Loucy (cell line): ENCODE measurements around the gene BCL2L15.

ENCODE experiments used
- H2AFZ ChIP-seq: fragments of 200-600 bp; sonication (generic); 2 replicates; pipeline ENCODE4 v1.6.0; 2016; ENCODE audit warnings: antibody characterized with exemption, mild to moderate bottlenecking, low read length, moderate library complexity
- H3F3A ChIP-seq: fragments of 200-600 bp; 2 replicates; pipeline ENCODE4 v1.6.0; 2016; ENCODE audit warnings: antibody characterized with exemption, low read depth, mild to moderate bottlenecking
- H3K27me3 ChIP-seq: fragments of 200-600 bp; sonication (generic); 2 replicates; pipeline ENCODE4 v1.6.1; 2014; ENCODE audit warnings: low read length, mild to moderate bottlenecking; ENCODE audit not compliant: insufficient read depth, poor library complexity, severe bottlenecking
- H3K36me3 ChIP-seq: fragments of 200-600 bp; sonication (generic); 2 replicates; pipeline ENCODE4 v1.6.1; 2016; ENCODE audit warnings: low read length; ENCODE audit not compliant: insufficient read depth
- H3K4me1 ChIP-seq: fragments of 200-600 bp; sonication (generic); 2 replicates; pipeline ENCODE4 v1.5.1; 2014; ENCODE audit warnings: low read length, mild to moderate bottlenecking; ENCODE audit not compliant: insufficient read depth, poor library complexity, severe bottlenecking
- H3K4me2 ChIP-seq: fragments of 200-600 bp; sonication (generic); 2 replicates; pipeline ENCODE4 v1.6.0; 2014; ENCODE audit warnings: antibody characterized with exemption, low read length, low read depth, mild to moderate bottlenecking; ENCODE audit not compliant: poor library complexity, severe bottlenecking
- H3K4me3 ChIP-seq: fragments of 200-600 bp; sonication (generic); 2 replicates; pipeline ENCODE4 v1.5.1; 2014; ENCODE audit warnings: low read length, mild to moderate bottlenecking, mixed read lengths; ENCODE audit not compliant: poor library complexity, severe bottlenecking
- H3K79me2 ChIP-seq: fragments of 200-600 bp; sonication (generic); 2 replicates; pipeline ENCODE4 v1.6.1; 2014; ENCODE audit warnings: low read length; ENCODE audit not compliant: insufficient read depth
- H3K9ac ChIP-seq: fragments of 200-600 bp; sonication (generic); 2 replicates; pipeline ENCODE4 v1.6.0; 2014; ENCODE audit warnings: mild to moderate bottlenecking, low read depth, low read length, moderate library complexity; ENCODE audit not compliant: poor library complexity, severe bottlenecking
- H3K9me2 ChIP-seq: fragments of 200-600 bp; sonication (generic); replicated peaks from 2 replicates; pipeline ENCODE4 v1.6.1; 2016; ENCODE audit warnings: low read depth, low read length, mixed read lengths
- H3K9me3 ChIP-seq: fragments of 200-600 bp; sonication (generic); 2 replicates; pipeline ENCODE4 v1.6.1; 2014; ENCODE audit warnings: mild to moderate bottlenecking, antibody characterized with exemption, low read length, low read depth; ENCODE audit not compliant: insufficient read depth
- H4K20me1 ChIP-seq: fragments of 200-600 bp; sonication (generic); 2 replicates; pipeline ENCODE4 v1.6.0; 2014; ENCODE audit warnings: antibody characterized with exemption, low read length, mild to moderate bottlenecking; ENCODE audit not compliant: insufficient read depth, poor library complexity, severe bottlenecking
- CTCF ChIP-seq: fragments of 200-600 bp; sonication (generic); conservative IDR thresholded peaks from 2 replicates; pipeline ENCODE4 v1.5.1; 2014; ENCODE audit warnings: mild to moderate bottlenecking, antibody characterized with exemption, low read length
- EZH2phosphoT487 ChIP-seq: fragments of 200-600 bp; IDR thresholded peaks from 2 replicates; pipeline ENCODE4 v1.6.1; 2018; ENCODE audit warnings: antibody characterized with exemption, mild to moderate bottlenecking, moderate library complexity, borderline replicate concordance

The BCL2L15 gene

DNA sequence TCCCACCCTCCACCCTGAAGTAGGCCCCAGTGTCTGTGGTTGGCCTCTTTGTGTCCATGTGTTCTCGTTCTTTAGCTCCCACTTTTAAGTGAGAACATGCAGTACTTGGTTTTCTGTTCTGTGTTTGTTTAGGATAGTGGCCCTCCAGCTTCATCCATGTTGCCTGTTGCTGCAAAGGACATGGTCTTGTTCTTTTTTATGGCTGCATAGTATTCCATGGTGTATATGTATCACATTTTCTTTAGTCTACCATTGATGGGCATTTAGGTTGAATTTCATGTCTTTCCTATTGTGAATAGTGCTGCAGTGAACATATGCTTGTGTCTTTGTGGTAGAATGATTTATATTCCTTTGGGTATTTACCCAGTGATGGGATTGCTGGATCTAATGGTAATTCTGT lies 47.8 kb upstream of the BCL2L15 start:
- peaks cover 13% of the 10 kb centered on the region; the same call in 1 of the 2 replicates for H3F3A ChIP-seq
- peak overlapping the region; percentile 100 for H3K4me2 ChIP-seq
- H3K27me3 ChIP-seq = no peaks in the 10 kb centered on the region
- peaks cover 98% of the 10 kb centered on the region for H4K20me1 ChIP-seq
- H3K9me2 ChIP-seq = no peaks in the 10 kb centered on the region
- peak overlapping the region; percentile 79 for H3K4me3 ChIP-seq
- peaks cover 83% of the 10 kb centered on the region for H3K4me1 ChIP-seq
- TF ChIP-seq CTCF (no peak), EZH2phosphoT487 (no peak)
- H3K9me3 ChIP-seq = no peaks in the 10 kb centered on the region
- H2AFZ ChIP-seq = no peak overlapping the region
- H3K36me3 ChIP-seq = no peaks in the 10 kb centered on the region; the same call in 1 of the 2 replicates
- H3K9ac ChIP-seq = no peak overlapping the region
- H3K79me2 ChIP-seq = peaks cover 100% of the 10 kb centered on the region

GRCh38 chr1:113934511-113935055 lies 47.2 kb upstream of the BCL2L15 start:
- peaks cover 98% of the 10 kb centered on the region for H3K79me2 ChIP-seq
- peak overlapping the region; percentile 80 for H3K9ac ChIP-seq
- H3K4me1 ChIP-seq = peaks cover 79% of the 10 kb centered on the region
- H3K4me3 ChIP-seq = peak overlapping the region; percentile 79
- peaks cover 13% of the 10 kb centered on the region; the same call in 1 of the 2 replicates for H3F3A ChIP-seq
- no peaks in the 10 kb centered on the region for H3K27me3 ChIP-seq
- H4K20me1 ChIP-seq = peaks cover 95% of the 10 kb centered on the region
- peak overlapping the region; percentile 100 for H3K4me2 ChIP-seq
- H3K9me3 ChIP-seq = no peaks in the 10 kb centered on the region
- H3K9me2 ChIP-seq = no peaks in the 10 kb centered on the region
- H3K36me3 ChIP-seq = no peaks in the 10 kb centered on the region; the same call in 1 of the 2 replicates
- no peak overlapping the region for H2AFZ ChIP-seq
- TF ChIP-seq EZH2phosphoT487 (no peak), CTCF (no peak)

DNA sequence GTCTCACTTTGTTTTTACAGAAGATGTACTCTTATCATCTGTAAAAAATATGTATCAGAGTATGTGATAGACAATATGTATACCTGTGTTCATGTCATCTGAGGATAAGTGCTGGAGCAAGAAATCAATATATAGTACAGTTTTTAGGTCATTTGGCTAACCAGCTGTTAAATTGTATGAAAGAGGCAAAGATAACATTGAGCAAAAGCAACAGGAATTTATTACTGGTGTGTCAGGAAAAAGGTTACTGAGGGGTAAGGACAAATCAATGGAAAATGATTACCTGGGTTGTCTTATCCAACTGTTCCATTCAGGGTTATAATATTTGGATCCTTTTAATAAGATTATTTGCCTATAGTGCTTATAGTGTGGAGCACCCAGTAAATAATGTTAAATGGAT lies 46.6 kb upstream of the BCL2L15 start:
- H3K4me3 ChIP-seq = peak overlapping the region; percentile 79
- peaks cover 13% of the 10 kb centered on the region; the same call in 1 of the 2 replicates for H3F3A ChIP-seq
- no peaks in the 10 kb centered on the region for H3K27me3 ChIP-seq
- no peaks in the 10 kb centered on the region for H3K9me3 ChIP-seq
- no peaks in the 10 kb centered on the region for H3K36me3 ChIP-seq
- no peak for TF ChIP-seq EZH2phosphoT487
- no peak for TF ChIP-seq CTCF
- H3K4me2 ChIP-seq = peak overlapping the region; percentile 100
- H4K20me1 ChIP-seq = peaks cover 89% of the 10 kb centered on the region
- peak overlapping the region; percentile 80 for H3K9ac ChIP-seq
- H2AFZ ChIP-seq = no peak overlapping the region
- no peaks in the 10 kb centered on the region for H3K9me2 ChIP-seq
- peaks cover 73% of the 10 kb centered on the region for H3K4me1 ChIP-seq
- peaks cover 93% of the 10 kb centered on the region for H3K79me2 ChIP-seq
